ENCODE results near the gene CYP2J2.
A peak's percentile ranks its signal among the peaks of the same experiment; 100 is the strongest.

Gene CYP2J2

DNA sequence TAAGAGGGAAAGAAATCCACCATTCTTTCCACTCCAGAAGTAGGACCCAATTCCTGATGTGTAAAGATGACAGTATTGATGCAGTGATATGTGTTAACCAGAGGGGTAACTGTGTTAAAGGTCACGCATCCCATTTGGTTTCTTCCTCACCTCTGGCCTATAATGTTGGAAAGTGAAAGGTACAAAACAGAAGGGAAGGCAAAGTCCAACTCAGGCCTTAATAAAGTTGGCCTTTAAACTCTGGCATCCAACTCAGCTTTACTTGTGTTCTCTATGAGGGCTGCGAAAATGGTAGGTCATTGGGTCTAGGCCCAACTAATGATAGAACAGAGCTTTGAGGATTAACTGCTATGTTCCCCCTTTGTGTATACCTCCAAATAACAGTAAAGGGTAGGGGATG lies 17.9 kb downstream of the CYP2J2 start:
- TF ChIP-seq, protein P1, sequence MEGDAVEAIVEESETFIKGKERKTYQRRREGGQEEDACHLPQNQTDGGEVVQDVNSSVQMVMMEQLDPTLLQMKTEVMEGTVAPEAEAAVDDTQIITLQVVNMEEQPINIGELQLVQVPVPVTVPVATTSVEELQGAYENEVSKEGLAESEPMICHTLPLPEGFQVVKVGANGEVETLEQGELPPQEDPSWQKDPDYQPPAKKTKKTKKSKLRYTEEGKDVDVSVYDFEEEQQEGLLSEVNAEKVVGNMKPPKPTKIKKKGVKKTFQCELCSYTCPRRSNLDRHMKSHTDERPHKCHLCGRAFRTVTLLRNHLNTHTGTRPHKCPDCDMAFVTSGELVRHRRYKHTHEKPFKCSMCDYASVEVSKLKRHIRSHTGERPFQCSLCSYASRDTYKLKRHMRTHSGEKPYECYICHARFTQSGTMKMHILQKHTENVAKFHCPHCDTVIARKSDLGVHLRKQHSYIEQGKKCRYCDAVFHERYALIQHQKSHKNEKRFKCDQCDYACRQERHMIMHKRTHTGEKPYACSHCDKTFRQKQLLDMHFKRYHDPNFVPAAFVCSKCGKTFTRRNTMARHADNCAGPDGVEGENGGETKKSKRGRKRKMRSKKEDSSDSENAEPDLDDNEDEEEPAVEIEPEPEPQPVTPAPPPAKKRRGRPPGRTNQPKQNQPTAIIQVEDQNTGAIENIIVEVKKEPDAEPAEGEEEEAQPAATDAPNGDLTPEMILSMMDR (conservative IDR thresholded peaks at IDR 0.05; ENCODE audit: low read depth), result no peak
- H3K27ac ChIP-seq, result no peak overlapping the region
- CTCF ChIA-PET, result no interaction called here
- POLR2A ChIA-PET (ENCODE audit: low non-redundant PET), result no interaction called here
- DNase-seq (ENCODE audit: low spot score), result no peak

DNA sequence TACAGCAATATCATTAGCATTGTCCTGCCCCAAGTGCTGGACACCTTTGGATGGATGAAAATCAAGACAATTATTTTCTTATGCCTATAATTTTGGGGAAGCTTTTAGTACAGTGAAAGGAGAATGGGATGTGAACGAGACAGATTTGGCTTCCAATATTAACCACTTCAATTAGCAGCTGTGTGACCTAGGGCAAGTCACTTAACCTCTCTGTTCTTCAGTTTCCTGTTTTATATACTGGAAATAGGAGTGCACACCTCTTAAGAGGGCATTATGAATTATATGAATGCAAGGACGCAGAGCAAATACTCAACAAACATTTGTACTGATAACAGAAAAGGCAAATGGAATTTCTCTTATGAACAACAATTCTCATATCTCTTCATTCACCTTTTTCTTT lies 18.5 kb downstream of the CYP2J2 start:
- POLR2A ChIA-PET (ENCODE audit: low non-redundant PET), result no interaction called here
- no peak overlapping the region for H3K27ac ChIP-seq
- TF ChIP-seq, protein P1 (conservative IDR thresholded peaks at IDR 0.05; ENCODE audit: low read depth), result no peak
- no peak for DNase-seq (ENCODE audit: low spot score)
- CTCF ChIA-PET, result no interaction called here

DNA sequence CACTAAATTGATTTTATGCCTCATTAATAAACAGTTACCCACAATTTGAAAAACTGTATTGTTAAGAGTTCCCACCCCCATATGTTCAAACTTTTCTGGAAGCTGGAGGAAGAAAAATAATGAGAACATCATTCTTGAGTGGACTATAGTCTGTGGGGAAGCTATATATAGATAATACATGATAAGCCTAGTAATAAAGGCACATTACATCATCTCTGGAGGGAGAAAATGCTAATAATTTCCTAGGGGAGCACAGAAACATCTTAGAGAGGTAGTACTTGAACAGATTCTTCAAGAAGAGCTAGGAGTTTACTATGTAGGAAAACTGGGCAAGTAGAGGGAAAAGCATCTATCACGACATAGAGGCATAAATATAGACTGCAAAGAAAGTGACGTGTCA lies 19.6 kb downstream of the CYP2J2 start:
- ChIA-PET CTCF (no interaction called here), POLR2A (ENCODE audit: low non-redundant PET) (no interaction called here)
- H3K27ac ChIP-seq, result no peak overlapping the region
- TF ChIP-seq, protein P1 (conservative IDR thresholded peaks at IDR 0.05; ENCODE audit: low read depth), result no peak
- no peak for DNase-seq (ENCODE audit: low spot score)

DNA sequence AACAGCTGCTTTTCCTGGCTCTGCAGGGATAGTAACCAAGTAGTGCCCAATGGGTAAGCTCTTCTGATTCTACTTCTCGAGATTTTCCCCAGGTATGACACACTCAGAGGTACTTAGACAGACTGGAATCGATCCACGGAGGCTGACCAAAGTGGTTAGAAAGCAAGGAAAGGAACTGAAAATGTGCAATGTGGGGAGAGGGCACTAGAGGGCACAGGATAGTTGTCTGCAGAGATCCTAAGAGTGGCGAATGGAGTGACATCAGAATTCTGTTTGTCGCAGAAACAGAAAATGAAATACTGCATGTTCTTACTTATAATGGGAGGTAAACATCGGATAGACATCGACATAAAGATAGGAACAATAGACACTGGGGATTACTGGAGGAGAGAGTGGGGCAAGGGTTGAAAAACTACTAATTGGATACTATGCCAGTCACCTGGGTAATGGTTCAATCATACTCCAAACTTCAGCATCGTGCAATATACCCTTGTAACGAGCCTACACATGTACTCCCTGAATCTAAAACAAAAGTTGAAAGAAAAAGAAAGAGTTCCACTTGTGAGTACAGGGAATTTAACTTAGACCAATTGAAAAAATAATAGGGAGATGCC lies 23.3 kb downstream of the CYP2J2 start:
- TF ChIP-seq, protein P1 (conservative IDR thresholded peaks at IDR 0.05; ENCODE audit: low read depth), result peak; percentile 32
- DNase-seq (ENCODE audit: low spot score), result peak; percentile 32
- ChIA-PET POLR2A (ENCODE audit: low non-redundant PET) (no interaction called here), CTCF (interaction anchor here (0.6 to 1.9 kb wide), 4 partner anchors 10 to 1354 kb away, joined by 3 to 8 read pairs (median 3); no protein-coding TSS in a partner anchor)
- H3K27ac ChIP-seq, result no peak overlapping the region

GRCh38 chr1:59901770-59902388 lies 24.7 kb downstream of the CYP2J2 start:
- no peak for DNase-seq (ENCODE audit: low spot score)
- no peak overlapping the region for H3K27ac ChIP-seq
- ChIA-PET CTCF (interaction anchor here (1.0 kb wide), 1 partner anchor 45 kb away, joined by 4 read pairs; no protein-coding TSS in a partner anchor), POLR2A (ENCODE audit: low non-redundant PET) (no interaction called here)
- TF ChIP-seq, protein P1 (conservative IDR thresholded peaks at IDR 0.05; ENCODE audit: low read depth), result no peak

GRCh38 chr1:59900640-59901039 lies 25.9 kb downstream of the CYP2J2 start:
- ChIA-PET POLR2A (ENCODE audit: low non-redundant PET) (no interaction called here), CTCF (no interaction called here)
- DNase-seq (ENCODE audit: low spot score), result no peak
- H3K27ac ChIP-seq, result no peak overlapping the region
- TF ChIP-seq, protein P1 (conservative IDR thresholded peaks at IDR 0.05; ENCODE audit: low read depth), result no peak
